CD4-positive, alpha-beta T cell (primary cell): ENCODE results near the gene CCDC144A. TPM values are rescaled to one million over a fixed set of nuclear protein-coding genes. Genes with fewer than 3 reads are reported as not detected.
"Not testable (repeated sequence)": the region's sequence is repeated elsewhere in the genome, so short reads cannot be mapped to it uniquely, and the experiment has no call there.

ENCODE experiments used
- ATAC-seq: fragments of 200-7000 bp; cut with Tn5 transposase; one replicate; pipeline ENCODE4 v1.10.0; 2022; ENCODE audit warnings: mild to moderate bottlenecking; ENCODE audit not compliant: poor library complexity
- CTCF ChIA-PET: fragments of 350-600 bp; sonication (Branson Sonifier 250); formaldehyde crosslinking; loops from one replicate; lab custom pipeline; 2021; ENCODE audit warnings: antibody characterized with exemption, inconsistent platforms; lab: Charles Lee
- POLR2A ChIA-PET: fragments of 350-600 bp; sonication (Branson Sonifier 250); formaldehyde crosslinking; loops from one replicate; lab custom pipeline; 2021; ENCODE audit warnings: antibody characterized with exemption, inconsistent platforms; lab: Charles Lee
- DNase-seq, 14 experiments: peaks; one replicate each; pipeline ENCODE4 v3.0.0-alpha.2; 2013 to 2020; ENCODE audit warnings: mixed read lengths in 2 of 14
- H3K27ac ChIP-seq, 2 donors: one replicate each; pipeline versions ENCODE4 v1.5.1 to v1.7.0; 2013; ENCODE audit warnings: low read length in 2 of 2, low read depth in 1 of 2, mild to moderate bottlenecking in 1 of 2
- H3K27me3 ChIP-seq, 2 experiments: 1 replicate in 1 of 2; 2 replicates in 1 of 2; pipeline versions ENCODE4 v1.6.1 to v1.7.0; 2013; ENCODE audit warnings: low read length in 2 of 2, control low read depth in 1 of 2, mild to moderate bottlenecking in 1 of 2, moderate library complexity in 1 of 2; ENCODE audit not compliant: insufficient read depth in 2 of 2, control insufficient read depth in 1 of 2
- H3K36me3 ChIP-seq: one replicate; pipeline ENCODE4 v1.6.1; 2013; ENCODE audit warnings: low read length, control low read depth; ENCODE audit not compliant: insufficient read depth
- H3K4me1 ChIP-seq: one replicate; pipeline ENCODE4 v1.6.1; 2013; ENCODE audit warnings: low read length, control low read depth; ENCODE audit not compliant: insufficient read depth
- H3K4me3 ChIP-seq: one replicate; pipeline ENCODE4 v1.5.1; 2013; ENCODE audit warnings: mild to moderate bottlenecking, low read length, moderate library complexity
- H3K9me3 ChIP-seq, 2 experiments: 1 replicate in 1 of 2; 2 replicates in 1 of 2; pipeline versions ENCODE4 v1.6.1 to v1.7.0; 2013; ENCODE audit warnings: low read length in 2 of 2, mild to moderate bottlenecking in 2 of 2, control low read depth in 1 of 2, moderate library complexity in 1 of 2; ENCODE audit not compliant: control insufficient read depth in 1 of 2, insufficient read depth in 1 of 2
- H3K27ac Mint-ChIP-seq: one replicate; pipeline ENCODE4 v1.8.0; 2020; ENCODE audit warnings: mixed read lengths
- H3K27me3 Mint-ChIP-seq: one replicate; pipeline ENCODE4 v1.8.0; 2021; ENCODE audit warnings: mixed read lengths
- H3K36me3 Mint-ChIP-seq: one replicate; pipeline ENCODE4 v1.8.0; 2021; ENCODE audit warnings: low read depth, mixed read lengths
- H3K4me1 Mint-ChIP-seq: one replicate; pipeline ENCODE4 v1.8.0; 2021; ENCODE audit warnings: low read depth, mixed read lengths
- H3K4me3 Mint-ChIP-seq: one replicate; pipeline ENCODE4 v1.8.0; 2020; ENCODE audit warnings: mild to moderate bottlenecking, mixed read lengths
- H3K9me3 Mint-ChIP-seq: one replicate; pipeline ENCODE4 v1.8.0; 2020; ENCODE audit warnings: mixed read lengths
- CTCF ChIP-seq: fragments of 200-600 bp; IDR thresholded peaks from one replicate; pipeline ENCODE4 v1.8.0; 2022; ENCODE audit warnings: antibody characterized with exemption, mild to moderate bottlenecking
- intact Hi-C, 2 experiments: fragments of 100-400 bp; cut with DNase I in 1 of 2; cut with micrococcal nuclease in 1 of 2; formaldehyde crosslinking; loops; one replicate each; pipeline versions ENCODE4 v1.15.1 to v1.9.0; 2023 to 2025; cut with DNase I, micrococcal nuclease
- total RNA-seq, 174 experiments: library from RNA in 2 of 174; stranded (reverse) in 2 of 174; gene quantifications; one replicate each; pipeline ENCODE4 v1.2.3 and lab custom pipeline; 2021 to 2026

Gene CCDC144A
- total RNA-seq, 2 experiments from 2014 or later = 10.1 to 11.1 TPM

- peaks cover 55% of the 10 kb centered on the region for H3K27me3 Mint-ChIP-seq
- H3K4me3 Mint-ChIP-seq = no peak overlapping the region
- Histone ChIP-seq H3K4me1 (peaks cover 9% of the 10 kb centered on the region), H3K27me3 (peaks cover 6 to 9% of the 10 kb centered on the region in 2 experiments), H3K9me3 (peaks cover 0 to 3% of the 10 kb centered on the region in 2 experiments), H3K4me3 (no peak overlapping the region), H3K27ac (no peak overlapping the region), H3K36me3 (no peaks in the 10 kb centered on the region)
- H3K27ac Mint-ChIP-seq = no peak overlapping the region
- ATAC-seq (no peak), DNase-seq (no peak)
- no peaks in the 10 kb centered on the region for H3K36me3 Mint-ChIP-seq
- no peaks in the 10 kb centered on the region for H3K9me3 Mint-ChIP-seq
- intact Hi-C loops = no loop called here
- POLR2A ChIA-PET = no interaction called here
- TF ChIP-seq CTCF = no peak
- peaks cover 4% of the 10 kb centered on the region for H3K4me1 Mint-ChIP-seq
- CTCF ChIA-PET = no interaction called here
Observed at GRCh38 chr17:16662936-16663335, 27.1 kb upstream of the CCDC144A start.

GRCh38 chr17:16666553-16666906, 23.5 kb upstream of the CCDC144A start:
- H3K27ac Mint-ChIP-seq, H3K4me3 Mint-ChIP-seq, H3K36me3 Mint-ChIP-seq, H3K36me3 ChIP-seq, DNase-seq, H3K4me1 Mint-ChIP-seq, H3K4me3 ChIP-seq, intact Hi-C loops, H3K9me3 ChIP-seq, H3K9me3 Mint-ChIP-seq, CTCF ChIA-PET, H3K27ac ChIP-seq, ATAC-seq, H3K4me1 ChIP-seq, POLR2A ChIA-PET: not testable (repeated sequence)
- H3K27me3 ChIP-seq = peaks cover 21 to 28% of the 10 kb centered on the region in 2 experiments
- H3K27me3 Mint-ChIP-seq = peaks cover 70% of the 10 kb centered on the region

GRCh38 chr17:16666907-16667636, 23.0 kb upstream of the CCDC144A start:
- H3K36me3 Mint-ChIP-seq, ATAC-seq, H3K36me3 ChIP-seq, H3K4me1 ChIP-seq, intact Hi-C loops, H3K9me3 Mint-ChIP-seq, POLR2A ChIA-PET, H3K4me1 Mint-ChIP-seq, H3K4me3 ChIP-seq, CTCF ChIA-PET, H3K27ac ChIP-seq, H3K9me3 ChIP-seq, H3K27ac Mint-ChIP-seq: not testable (repeated sequence)
- H3K4me3 Mint-ChIP-seq = peak overlapping the region; percentile 56
- peak in 3 of 14 experiments; percentile 17 to 31 (median 21) for DNase-seq
- peaks cover 74% of the 10 kb centered on the region for H3K27me3 Mint-ChIP-seq
- H3K27me3 ChIP-seq = peaks cover 21 to 24% of the 10 kb centered on the region in 2 experiments

- ChIA-PET POLR2A (no interaction called here), CTCF (no interaction called here)
- Histone ChIP-seq H3K36me3 (no peaks in the 10 kb centered on the region), H3K9me3 (no peaks in the 10 kb centered on the region), H3K4me3 (no peak overlapping the region), H3K4me1 (no peaks in the 10 kb centered on the region), H3K27me3 (peaks cover 0 to 2% of the 10 kb centered on the region in 2 experiments), H3K27ac (no peak overlapping the region)
- ATAC-seq (no peak), DNase-seq (no peak)
- Mint-ChIP-seq H3K27me3 (peaks cover 19% of the 10 kb centered on the region), H3K36me3 (no peaks in the 10 kb centered on the region), H3K27ac (no peak overlapping the region), H3K9me3 (no peaks in the 10 kb centered on the region), H3K4me1 (no peaks in the 10 kb centered on the region), H3K4me3 (no peak overlapping the region)
- no peak for TF ChIP-seq CTCF
- intact Hi-C loops = no loop called here
Observed at GRCh38 chr17:16676676-16677268, 13.3 kb upstream of the CCDC144A start.

GRCh38 chr17:16683290-16684138, 6.5 kb upstream of the CCDC144A start:
- H3K4me3 ChIP-seq, ATAC-seq, POLR2A ChIA-PET, H3K9me3 Mint-ChIP-seq, H3K9me3 ChIP-seq, H3K36me3 Mint-ChIP-seq, intact Hi-C loops, CTCF ChIA-PET, H3K4me3 Mint-ChIP-seq, H3K27ac ChIP-seq, H3K4me1 Mint-ChIP-seq, H3K4me1 ChIP-seq, H3K36me3 ChIP-seq, DNase-seq, H3K27me3 ChIP-seq, H3K27ac Mint-ChIP-seq: not testable (repeated sequence)
- peaks cover 25% of the 10 kb centered on the region for H3K27me3 Mint-ChIP-seq
